Measurements from ENCODE around the gene MARCHF3.
"Not testable (repeated sequence)": the region's sequence is repeated elsewhere in the genome, so short reads cannot be mapped to it uniquely, and the experiment has no call there.

Gene MARCHF3

GRCh38 chr5:127046343-127047072 is 16.1 kb upstream of the MARCHF3 start:
- DNase-seq: no peak

GRCh38 chr5:127042593-127042992 is 12.2 kb upstream of the MARCHF3 start:
- DNase-seq: no peak

GRCh38 chr5:127041571-127041970 is 11.2 kb upstream of the MARCHF3 start:
- no peak for DNase-seq

GRCh38 chr5:127040796-127041520 is 10.6 kb upstream of the MARCHF3 start:
- DNase-seq: no peak

- no peak for DNase-seq
These were observed 8.2 kb upstream of the MARCHF3 start for GRCh38 chr5:127038550-127038949.

- DNase-seq: no peak
These were observed 1.5 kb upstream of the MARCHF3 start for GRCh38 chr5:127031863-127032232.

- DNase-seq: peak; percentile 53
These were observed 947 bp upstream of the MARCHF3 start for GRCh38 chr5:127031147-127031862.

GRCh38 chr5:127029581-127030258 is 638 bp downstream of the MARCHF3 start:
- DNase-seq: peak; percentile 57

- DNase-seq: no peak
These were observed 1.4 kb downstream of the MARCHF3 start for GRCh38 chr5:127028822-127029457.

- no peak for DNase-seq
These were observed 2.8 kb downstream of the MARCHF3 start for GRCh38 chr5:127027539-127027938.

- DNase-seq: no peak
These were observed 4.2 kb downstream of the MARCHF3 start for GRCh38 chr5:127026166-127026565.

GRCh38 chr5:127025467-127025866 is 4.9 kb downstream of the MARCHF3 start:
- DNase-seq: no peak

- DNase-seq: no peak
These were observed 5.5 kb downstream of the MARCHF3 start for GRCh38 chr5:127024821-127025220.

- not testable (repeated sequence) for DNase-seq
These were observed 6.7 kb downstream of the MARCHF3 start for GRCh38 chr5:127023552-127024191.

- DNase-seq: no peak
These were observed 7.5 kb downstream of the MARCHF3 start for GRCh38 chr5:127022846-127023245.

- no peak for DNase-seq
These were observed 10.4 kb downstream of the MARCHF3 start for GRCh38 chr5:127019928-127020327.

GRCh38 chr5:127016722-127017121 is 13.6 kb downstream of the MARCHF3 start:
- DNase-seq: not testable (repeated sequence)

- DNase-seq: no peak
These were observed 14.6 kb downstream of the MARCHF3 start for GRCh38 chr5:127015716-127016115.

- DNase-seq: no peak
These were observed 15.8 kb downstream of the MARCHF3 start for GRCh38 chr5:127014573-127014972.

GRCh38 chr5:127013407-127013806 is 17.0 kb downstream of the MARCHF3 start:
- DNase-seq: no peak

GRCh38 chr5:127012916-127013315 is 17.4 kb downstream of the MARCHF3 start:
- DNase-seq: no peak

- no peak for DNase-seq
These were observed 18.3 kb downstream of the MARCHF3 start for GRCh38 chr5:127011961-127012644.
